ENCODE results near the gene NOXRED1.
"Not testable (repeated sequence)": the region's sequence is repeated elsewhere in the genome, so short reads cannot be mapped to it uniquely, and the experiment has no call there.

Gene NOXRED1

DNA sequence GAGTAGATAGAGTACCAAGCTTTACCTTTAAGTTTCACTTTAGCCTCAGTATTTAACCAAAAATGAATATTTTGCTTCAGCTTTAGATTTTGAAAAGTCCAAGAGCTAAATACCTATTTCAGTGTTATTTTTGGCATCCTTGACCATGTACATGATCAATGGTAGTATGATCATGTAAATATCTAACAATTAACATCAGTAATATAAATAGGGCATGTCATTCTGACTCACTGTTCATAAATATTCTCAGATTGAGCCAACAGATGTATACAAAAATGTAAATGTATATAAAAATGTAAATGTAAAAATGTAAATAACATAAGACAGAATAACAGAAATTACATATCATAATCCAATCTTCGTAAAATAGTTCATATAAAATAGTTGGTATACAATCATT is 15.3 kb upstream of the NOXRED1 start:
- TF ChIP-seq, protein P1, sequence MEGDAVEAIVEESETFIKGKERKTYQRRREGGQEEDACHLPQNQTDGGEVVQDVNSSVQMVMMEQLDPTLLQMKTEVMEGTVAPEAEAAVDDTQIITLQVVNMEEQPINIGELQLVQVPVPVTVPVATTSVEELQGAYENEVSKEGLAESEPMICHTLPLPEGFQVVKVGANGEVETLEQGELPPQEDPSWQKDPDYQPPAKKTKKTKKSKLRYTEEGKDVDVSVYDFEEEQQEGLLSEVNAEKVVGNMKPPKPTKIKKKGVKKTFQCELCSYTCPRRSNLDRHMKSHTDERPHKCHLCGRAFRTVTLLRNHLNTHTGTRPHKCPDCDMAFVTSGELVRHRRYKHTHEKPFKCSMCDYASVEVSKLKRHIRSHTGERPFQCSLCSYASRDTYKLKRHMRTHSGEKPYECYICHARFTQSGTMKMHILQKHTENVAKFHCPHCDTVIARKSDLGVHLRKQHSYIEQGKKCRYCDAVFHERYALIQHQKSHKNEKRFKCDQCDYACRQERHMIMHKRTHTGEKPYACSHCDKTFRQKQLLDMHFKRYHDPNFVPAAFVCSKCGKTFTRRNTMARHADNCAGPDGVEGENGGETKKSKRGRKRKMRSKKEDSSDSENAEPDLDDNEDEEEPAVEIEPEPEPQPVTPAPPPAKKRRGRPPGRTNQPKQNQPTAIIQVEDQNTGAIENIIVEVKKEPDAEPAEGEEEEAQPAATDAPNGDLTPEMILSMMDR (IDR thresholded peaks at IDR 0.05; ENCODE audit: insufficient read depth, missing control alignments), result no peak
- FAIRE-seq (no peak), DNase-seq (ENCODE audit: insufficient read length, low spot score) (no peak)

DNA sequence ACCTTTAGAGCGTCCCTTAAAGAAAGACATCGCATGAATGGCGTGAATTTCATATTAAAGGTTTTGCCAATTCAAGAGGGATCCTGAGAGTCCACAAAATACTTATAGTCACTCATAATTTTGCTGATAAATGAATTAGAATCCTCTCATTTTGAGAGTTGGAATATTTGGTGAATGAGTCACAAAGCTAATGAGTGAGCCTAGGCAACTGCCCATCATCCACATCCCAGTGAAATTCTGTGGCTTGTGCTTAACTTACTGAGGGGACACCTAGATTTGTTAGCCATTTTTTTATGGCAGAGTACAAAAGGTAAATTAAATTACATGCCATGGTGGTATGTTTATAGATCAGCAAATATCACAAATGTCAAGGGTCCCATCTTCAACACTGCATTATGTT is 12.7 kb upstream of the NOXRED1 start:
- TF ChIP-seq, protein P1 (IDR thresholded peaks at IDR 0.05; ENCODE audit: insufficient read depth, missing control alignments), result no peak
- no peak for FAIRE-seq
- DNase-seq (ENCODE audit: insufficient read length, low spot score), result no peak

DNA sequence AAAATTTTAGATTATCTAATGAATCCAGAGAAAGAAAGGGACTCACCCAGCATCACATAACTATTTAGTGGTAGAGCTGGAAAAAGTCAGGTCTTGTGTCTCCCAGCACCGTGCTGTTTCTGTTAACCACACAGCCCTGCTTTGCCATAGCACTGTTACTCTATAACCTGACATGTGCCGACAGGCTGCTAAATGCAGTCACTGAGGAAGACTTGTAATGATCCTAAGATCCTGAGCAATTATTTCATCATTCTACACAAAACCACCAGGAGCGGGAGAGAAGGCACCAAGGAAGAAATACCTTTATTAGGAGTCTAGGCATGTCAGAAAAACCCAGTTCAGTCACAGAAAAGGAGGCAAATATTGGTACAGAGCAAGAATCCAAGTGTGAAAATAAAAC is 3.1 kb upstream of the NOXRED1 start:
- FAIRE-seq (no peak), DNase-seq (ENCODE audit: insufficient read length, low spot score) (no peak)
- TF ChIP-seq, protein P1 (IDR thresholded peaks at IDR 0.05; ENCODE audit: insufficient read depth, missing control alignments), result no peak

DNA sequence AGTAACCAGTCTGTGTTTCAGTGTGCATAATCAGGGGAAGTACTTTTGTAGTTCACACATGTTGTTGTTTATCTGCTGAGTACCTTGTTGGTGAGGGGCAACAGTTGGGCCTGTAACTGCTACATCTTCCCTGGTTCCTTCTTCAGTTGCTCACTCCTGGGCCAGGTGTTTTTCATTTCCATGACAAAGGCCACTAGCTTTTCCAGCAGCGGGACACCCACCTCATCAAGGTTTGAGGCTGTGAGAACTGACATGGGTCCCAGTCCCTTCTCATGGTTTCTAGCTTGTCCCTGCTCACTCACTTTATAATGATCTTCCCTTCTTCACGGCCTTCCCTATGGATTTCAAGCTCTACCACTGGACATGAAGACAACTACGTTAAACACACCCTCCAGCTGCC is 1.5 kb upstream of the NOXRED1 start:
- DNase-seq (ENCODE audit: insufficient read length, low spot score), result no peak
- no peak for FAIRE-seq
- TF ChIP-seq, protein P1 (IDR thresholded peaks at IDR 0.05; ENCODE audit: insufficient read depth, missing control alignments), result no peak

DNA sequence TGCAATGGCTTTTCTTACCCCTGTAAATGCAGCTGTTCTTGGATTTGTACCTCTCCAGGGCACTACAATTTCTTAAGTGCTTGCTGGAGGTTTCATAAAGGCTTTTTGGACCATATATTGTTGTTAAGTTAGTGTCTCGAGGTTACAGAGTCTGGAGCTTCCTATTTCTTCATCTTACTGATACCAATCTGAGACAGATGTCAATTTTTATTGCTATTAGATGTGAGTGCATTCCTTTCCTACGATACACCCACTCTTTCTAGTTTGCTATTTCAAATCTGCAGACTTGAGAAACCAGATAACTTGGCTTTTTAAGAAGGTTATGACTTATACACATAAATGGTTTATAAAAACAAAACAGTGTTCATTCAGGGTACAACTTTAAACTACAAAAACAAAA is 2.1 kb downstream of the NOXRED1 start:
- no peak for FAIRE-seq
- DNase-seq (ENCODE audit: insufficient read length, low spot score), result no peak
- TF ChIP-seq, protein P1 (IDR thresholded peaks at IDR 0.05; ENCODE audit: insufficient read depth, missing control alignments), result no peak

DNA sequence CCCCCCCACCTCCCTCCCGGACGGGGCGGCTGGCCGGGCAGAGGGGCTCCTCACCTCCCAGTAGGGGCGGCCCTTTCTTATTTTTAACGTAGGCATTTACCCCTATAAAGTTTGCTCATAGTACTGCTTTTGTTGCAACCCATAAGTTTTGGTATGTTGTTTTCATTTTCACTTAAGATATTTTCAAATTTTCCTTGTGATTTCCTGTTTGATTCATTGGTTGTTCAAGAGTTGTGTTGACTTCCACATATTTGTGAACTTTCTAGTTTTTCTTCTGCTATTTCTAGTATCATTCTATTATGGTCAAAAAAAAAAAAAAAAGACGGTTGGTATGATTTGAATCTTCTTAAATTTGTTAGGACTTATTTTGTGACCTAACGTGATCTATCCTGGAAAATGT is 6.5 kb downstream of the NOXRED1 start:
- TF ChIP-seq, protein P1 (IDR thresholded peaks at IDR 0.05; ENCODE audit: insufficient read depth, missing control alignments), result no peak
- no peak for FAIRE-seq
- DNase-seq (ENCODE audit: insufficient read length, low spot score), result no peak

DNA sequence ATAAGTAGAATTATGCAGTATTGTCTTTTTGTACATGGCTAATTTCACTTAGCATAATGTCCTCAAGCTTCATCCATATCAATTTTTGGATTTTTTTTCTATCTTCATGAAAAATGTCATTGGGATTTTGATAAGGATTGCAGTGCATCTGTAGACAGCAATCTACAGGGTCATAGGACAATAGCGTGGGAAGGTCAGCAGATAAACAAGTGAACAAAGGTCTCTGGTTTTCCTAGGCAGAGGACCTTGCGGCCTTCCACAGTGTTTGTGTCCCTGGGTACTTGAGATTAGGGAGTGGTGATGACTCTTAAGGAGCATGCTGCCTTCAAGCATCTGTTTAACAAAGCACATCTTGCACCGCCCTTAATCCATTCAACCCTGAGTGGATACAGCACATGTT is 7.2 kb downstream of the NOXRED1 start:
- FAIRE-seq; DNase-seq (ENCODE audit: insufficient read length, low spot score): not testable (repeated sequence)

DNA sequence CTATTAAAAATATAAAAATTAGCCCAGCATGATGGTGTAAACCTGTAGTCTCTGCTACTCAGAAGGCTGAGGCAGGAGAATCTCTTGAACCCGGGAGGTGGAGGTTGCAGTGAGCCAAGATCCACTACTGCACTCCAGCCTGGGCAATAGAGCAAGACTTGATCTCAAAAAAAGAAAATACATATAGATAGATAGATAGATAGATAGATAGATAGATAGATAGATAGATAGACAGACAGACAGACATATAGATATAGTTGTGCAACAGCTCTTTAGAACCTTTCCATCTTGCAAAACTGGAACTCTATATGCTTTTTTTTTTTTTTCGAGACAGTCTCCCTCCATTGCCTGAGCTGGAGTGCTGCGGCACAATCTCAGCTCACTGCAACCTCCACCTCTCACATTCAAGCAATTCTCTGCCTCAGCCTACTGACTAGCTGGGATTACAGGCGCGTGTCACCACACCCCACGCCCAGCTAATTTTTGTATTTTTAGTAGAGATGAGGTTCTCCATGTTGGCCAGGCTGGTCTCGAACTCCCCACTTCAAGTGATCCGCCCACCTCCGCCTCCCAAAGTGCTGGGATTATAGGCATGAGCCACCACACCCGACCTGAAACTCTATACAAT is 7.8 kb downstream of the NOXRED1 start:
- not testable (repeated sequence) for FAIRE-seq; DNase-seq (ENCODE audit: insufficient read length, low spot score)

Data from D721Med (cell line).